ENCODE data around the gene SOX6.

GRCh38 chr11:16204261-16204660 is 152.1 kb downstream of the SOX6 start:
- TF ChIP-seq POLR2AphosphoS5 (IDR thresholded peaks at IDR 0.05; ENCODE audit: low read depth, low read length) = no peak
- no peak for TF ChIP-seq REST (IDR thresholded peaks at IDR 0.05; ENCODE audit: insufficient read depth in 1 of 2, low read depth in 2 of 2, low read length in 2 of 2)
- no peak for TF ChIP-seq FOXP2 (optimal IDR thresholded peaks at IDR 0.05; ENCODE audit: borderline replicate concordance, extremely low read depth, extremely low read length, insufficient read depth)
- TF ChIP-seq SIN3A (IDR thresholded peaks at IDR 0.05; ENCODE audit: borderline replicate concordance, insufficient read depth, low read length) = no peak
- no peak for TF ChIP-seq TAF1 (IDR thresholded peaks at IDR 0.05; ENCODE audit: borderline replicate concordance, insufficient read depth, low read length)
